Adipocyte (in vitro differentiated cells): Measurements from ENCODE around the gene UNCX.
"Not testable (repeated sequence)": the region's sequence is repeated elsewhere in the genome, so short reads cannot be mapped to it uniquely, and the experiment has no call there.

Experiments
- DNase-seq: peaks from one replicate; pipeline ENCODE4 v3.0.0-alpha.2; 2015; ENCODE audit warnings: low read depth
- H3K27me3 ChIP-seq: replicated peaks from 2 replicates; pipeline ENCODE4 v1.7.0; 2013; ENCODE audit warnings: mild to moderate bottlenecking, low read length, moderate library complexity; ENCODE audit not compliant: control insufficient read depth, insufficient read depth
- H3K36me3 ChIP-seq: 2 replicates; pipeline ENCODE4 v1.7.0; 2013; ENCODE audit warnings: low read length, mild to moderate bottlenecking, moderate library complexity; ENCODE audit not compliant: control insufficient read depth, insufficient read depth, severe bottlenecking
- H3K4me1 ChIP-seq: 2 replicates; pipeline ENCODE4 v1.7.0; 2013; ENCODE audit warnings: mild to moderate bottlenecking, low read length, moderate library complexity; ENCODE audit not compliant: control insufficient read depth, insufficient read depth
- H3K4me3 ChIP-seq: 2 replicates; pipeline ENCODE4 v1.7.0; 2013; ENCODE audit warnings: mild to moderate bottlenecking, low read length, moderate library complexity
- H3K9ac ChIP-seq: 2 replicates; pipeline ENCODE4 v1.7.0; 2013; ENCODE audit warnings: mild to moderate bottlenecking, low read length, moderate library complexity
- H3K9me3 ChIP-seq: 2 replicates; pipeline ENCODE4 v1.7.0; 2013; ENCODE audit warnings: mild to moderate bottlenecking, low read length, moderate library complexity; ENCODE audit not compliant: control insufficient read depth

UNCX gene

DNA sequence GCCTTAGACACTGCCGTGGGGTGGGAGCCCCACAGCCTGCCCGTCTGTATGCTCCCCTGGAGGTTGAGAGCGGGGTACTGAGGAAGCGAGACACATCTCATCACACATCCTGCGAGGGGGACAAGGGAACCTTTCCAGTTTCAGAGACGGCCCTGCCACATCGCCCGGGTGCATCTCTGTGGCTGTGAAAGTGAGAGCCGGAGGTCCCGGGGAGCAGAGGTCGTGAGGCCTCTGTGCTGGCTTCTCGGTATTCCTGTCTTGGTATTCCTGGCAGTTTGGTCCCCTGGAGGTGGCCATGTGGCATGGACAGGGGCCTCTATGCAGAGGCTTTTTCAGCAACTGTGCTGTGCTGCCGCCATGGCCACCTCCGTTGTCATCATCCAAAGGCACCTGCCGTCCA lies 30.8 kb upstream of the UNCX start:
- no peak overlapping the region for H3K4me3 ChIP-seq
- no peak for DNase-seq
- H3K36me3 ChIP-seq = no peaks in the 10 kb centered on the region
- H3K4me1 ChIP-seq = peaks cover 16% of the 10 kb centered on the region
- no peaks in the 10 kb centered on the region for H3K9me3 ChIP-seq
- no peak overlapping the region for H3K9ac ChIP-seq
- peaks cover 19% of the 10 kb centered on the region for H3K27me3 ChIP-seq

DNA sequence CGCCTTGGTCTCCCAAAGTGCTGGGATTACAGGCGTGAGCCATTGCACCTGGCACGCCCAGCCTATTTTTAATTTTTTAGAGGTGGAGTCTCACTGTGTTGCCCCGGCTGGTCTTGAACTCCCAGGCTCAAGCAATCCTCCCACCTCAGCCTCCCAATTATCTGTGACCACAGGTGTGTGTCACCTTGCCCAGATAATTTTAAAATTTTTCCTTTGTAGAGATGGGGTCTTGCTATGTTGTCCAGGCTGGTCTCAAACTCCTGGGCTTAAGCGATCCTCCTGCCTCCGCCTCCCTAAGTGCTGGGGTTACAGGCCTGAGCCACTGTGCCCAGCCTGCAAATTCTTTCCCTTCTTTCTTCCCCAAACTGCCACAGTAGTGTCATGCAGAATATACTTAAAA lies 29.8 kb upstream of the UNCX start:
- not testable (repeated sequence) for H3K4me3 ChIP-seq, H3K36me3 ChIP-seq, DNase-seq, H3K9me3 ChIP-seq, H3K9ac ChIP-seq
- Histone ChIP-seq H3K27me3 (peaks cover 21% of the 10 kb centered on the region), H3K4me1 (peaks cover 13% of the 10 kb centered on the region)

DNA sequence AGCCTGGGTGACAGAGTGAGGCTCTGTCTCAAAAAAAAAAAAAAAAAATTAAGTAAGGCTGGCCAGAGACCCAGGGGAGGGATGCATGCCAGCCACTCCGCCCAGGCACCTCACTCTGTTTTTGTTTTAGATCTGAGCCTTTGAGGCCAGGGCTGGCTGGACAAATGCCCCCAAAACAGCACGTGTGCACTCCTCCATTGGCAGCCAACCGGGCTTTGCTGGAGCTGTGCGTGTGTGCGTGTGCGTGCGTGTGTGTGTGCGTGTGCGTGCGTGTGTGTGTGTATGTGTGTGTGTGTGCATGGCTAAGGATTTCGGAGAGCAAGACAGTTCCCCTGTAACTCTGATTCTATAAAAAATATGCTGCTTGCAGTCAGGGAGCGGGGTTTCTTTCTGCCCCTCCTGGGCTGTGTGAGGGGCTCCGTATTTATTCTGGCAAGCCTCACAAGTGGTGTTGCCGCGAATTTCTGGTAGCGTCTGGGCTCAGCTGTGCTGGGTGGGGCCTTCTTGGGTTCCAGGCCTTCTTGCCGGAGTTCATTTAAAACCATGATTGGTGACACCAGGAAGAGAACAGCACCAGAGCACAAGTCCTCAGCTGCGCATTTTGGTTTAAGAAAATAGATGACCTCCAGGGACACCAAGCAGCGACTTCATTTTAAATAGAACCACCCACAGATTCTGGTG lies 28.1 kb upstream of the UNCX start:
- Histone ChIP-seq H3K4me1 (peaks cover 4% of the 10 kb centered on the region), H3K36me3 (no peaks in the 10 kb centered on the region), H3K27me3 (peaks cover 31% of the 10 kb centered on the region), H3K4me3 (no peak overlapping the region), H3K9me3 (no peaks in the 10 kb centered on the region), H3K9ac (no peak overlapping the region)
- DNase-seq = no peak

DNA sequence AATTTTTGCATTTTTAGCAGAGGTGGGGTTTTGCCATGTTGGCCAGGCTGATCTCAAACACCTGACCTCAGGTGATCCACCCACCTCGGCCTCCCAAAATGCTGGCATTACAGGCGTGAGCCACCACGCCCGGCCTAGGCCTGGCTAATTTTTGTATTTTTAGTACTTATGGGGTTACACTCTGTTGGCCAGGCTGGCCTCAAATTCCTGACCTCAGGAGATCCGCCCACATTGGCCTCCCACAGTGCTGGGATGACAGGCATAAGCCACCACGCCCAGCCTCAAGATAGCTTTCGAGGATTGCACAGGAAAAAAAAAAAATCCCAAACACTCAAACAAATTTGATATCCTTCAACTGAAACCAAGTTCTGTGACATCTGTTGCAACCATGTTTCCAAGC lies 26.9 kb upstream of the UNCX start:
- H3K9me3 ChIP-seq, H3K4me1 ChIP-seq, H3K36me3 ChIP-seq, H3K4me3 ChIP-seq, H3K9ac ChIP-seq, DNase-seq: not testable (repeated sequence)
- H3K27me3 ChIP-seq = peaks cover 30% of the 10 kb centered on the region

DNA sequence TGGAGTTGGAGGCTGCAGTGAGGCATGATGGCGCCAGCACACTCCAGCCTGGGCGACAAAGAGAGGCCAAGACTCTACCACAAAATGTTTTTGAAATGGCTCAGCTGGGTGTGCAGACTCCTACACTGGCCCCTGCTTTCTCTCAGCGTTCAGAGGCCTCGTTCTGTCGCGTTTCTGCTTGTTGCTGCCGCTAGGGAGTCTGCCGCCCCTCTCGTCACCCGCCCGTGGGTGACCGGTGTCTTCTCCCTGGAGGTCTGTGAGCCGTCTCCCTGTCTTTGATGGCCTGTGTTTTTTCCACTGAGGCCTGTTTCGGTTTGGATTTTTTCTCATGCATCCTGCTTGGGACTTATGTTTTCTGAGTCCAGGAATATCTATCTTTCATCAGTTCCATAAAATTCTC lies 23.6 kb upstream of the UNCX start:
- peaks cover 46% of the 10 kb centered on the region for H3K27me3 ChIP-seq
- H3K9me3 ChIP-seq = no peaks in the 10 kb centered on the region
- H3K9ac ChIP-seq = no peak overlapping the region
- DNase-seq = no peak
- no peaks in the 10 kb centered on the region for H3K36me3 ChIP-seq
- peaks cover 9% of the 10 kb centered on the region for H3K4me1 ChIP-seq
- no peak overlapping the region for H3K4me3 ChIP-seq

GRCh38 chr7:1210321-1210978 lies 22.2 kb upstream of the UNCX start:
- Histone ChIP-seq H3K4me3 (no peak overlapping the region), H3K36me3 (no peaks in the 10 kb centered on the region), H3K4me1 (peaks cover 5% of the 10 kb centered on the region), H3K27me3 (peaks cover 53% of the 10 kb centered on the region), H3K9me3 (no peaks in the 10 kb centered on the region), H3K9ac (no peak overlapping the region)
- no peak for DNase-seq

- Histone ChIP-seq H3K4me1 (peaks cover 5% of the 10 kb centered on the region), H3K9ac (no peak overlapping the region), H3K36me3 (no peaks in the 10 kb centered on the region), H3K4me3 (peak overlapping the region; percentile 20), H3K9me3 (no peaks in the 10 kb centered on the region), H3K27me3 (peaks cover 53% of the 10 kb centered on the region)
- DNase-seq = no peak
These were observed 21.6 kb upstream of the UNCX start for GRCh38 chr7:1210979-1211608.

- Histone ChIP-seq H3K27me3 (peaks cover 53% of the 10 kb centered on the region), H3K9me3 (no peaks in the 10 kb centered on the region)
These were observed 21.1 kb upstream of the UNCX start for GRCh38 chr7:1211611-1212010.

GRCh38 chr7:1212025-1212424 lies 20.6 kb upstream of the UNCX start:
- H3K36me3 ChIP-seq, H3K4me3 ChIP-seq, DNase-seq, H3K9me3 ChIP-seq, H3K4me1 ChIP-seq, H3K9ac ChIP-seq: not testable (repeated sequence)
- H3K27me3 ChIP-seq = peaks cover 56% of the 10 kb centered on the region

More at GRCh38 chr7:1211611-1212010, 21.1 kb upstream of the UNCX start:
- H3K4me1 ChIP-seq = peaks cover 5% of the 10 kb centered on the region
- no peak overlapping the region for H3K4me3 ChIP-seq
- H3K36me3 ChIP-seq = no peaks in the 10 kb centered on the region
- no peak overlapping the region for H3K9ac ChIP-seq
- DNase-seq = no peak

DNA sequence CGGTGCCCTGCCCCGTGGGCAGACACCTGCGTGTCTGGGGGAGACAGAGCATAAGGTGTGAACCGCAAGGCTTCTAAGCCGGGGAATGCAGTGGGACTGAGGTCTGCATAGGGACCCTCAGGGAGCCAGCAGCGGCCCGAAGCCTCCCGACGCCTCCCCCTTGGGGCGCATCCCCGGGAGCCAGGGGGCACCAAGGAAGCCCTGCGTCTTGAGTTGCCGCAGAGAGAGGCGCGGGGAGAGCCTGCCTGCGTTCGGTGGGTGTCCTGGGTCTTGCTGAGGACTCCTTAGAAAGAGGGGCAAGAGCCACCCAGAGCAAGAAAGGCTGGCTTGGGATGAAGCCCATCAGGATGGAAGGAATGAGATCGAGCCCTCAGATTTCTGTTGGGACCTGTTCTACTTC lies 18.2 kb upstream of the UNCX start:
- Histone ChIP-seq H3K9me3 (no peaks in the 10 kb centered on the region), H3K9ac (no peak overlapping the region), H3K4me1 (peaks cover 5% of the 10 kb centered on the region), H3K27me3 (peaks cover 57% of the 10 kb centered on the region), H3K4me3 (no peak overlapping the region), H3K36me3 (no peaks in the 10 kb centered on the region)
- DNase-seq = no peak

DNA sequence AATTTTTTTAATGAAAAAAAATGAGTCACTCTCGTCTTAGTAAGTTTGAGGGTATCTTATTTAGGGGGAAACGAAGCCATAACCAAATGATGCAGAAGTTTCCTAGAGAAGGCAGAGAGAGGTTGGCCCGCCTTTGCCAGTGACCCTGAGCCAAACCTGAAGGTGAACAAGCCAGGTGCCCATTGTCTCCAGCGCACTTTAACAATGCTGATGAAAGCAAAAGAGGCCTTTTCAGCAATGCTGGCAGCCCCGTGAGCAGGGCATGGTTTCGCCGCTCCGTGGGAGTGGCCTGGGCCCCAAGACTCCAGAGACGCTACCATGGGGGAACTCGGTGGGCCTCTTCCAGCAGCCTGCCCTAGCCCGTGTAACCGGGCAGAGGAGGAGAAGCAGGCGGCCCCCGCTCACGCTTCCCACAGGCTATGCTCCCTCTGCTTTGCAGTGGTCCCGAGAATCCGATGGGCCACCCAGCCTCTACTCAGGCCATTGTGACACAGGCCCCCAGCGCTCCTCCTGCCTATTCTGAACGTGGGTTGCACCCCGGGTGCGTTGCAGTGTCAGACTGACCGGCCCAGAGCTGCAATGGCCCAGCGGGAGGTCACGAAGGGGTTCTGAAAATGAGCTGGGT lies 14.0 kb upstream of the UNCX start:
- H3K36me3 ChIP-seq = no peaks in the 10 kb centered on the region
- DNase-seq = no peak
- no peak overlapping the region for H3K9ac ChIP-seq
- no peaks in the 10 kb centered on the region for H3K9me3 ChIP-seq
- peaks cover 56% of the 10 kb centered on the region for H3K27me3 ChIP-seq
- H3K4me1 ChIP-seq = no peaks in the 10 kb centered on the region
- H3K4me3 ChIP-seq = no peak overlapping the region
